ENCODE data around the gene TNFAIP2.

TNFAIP2 gene, protein sequence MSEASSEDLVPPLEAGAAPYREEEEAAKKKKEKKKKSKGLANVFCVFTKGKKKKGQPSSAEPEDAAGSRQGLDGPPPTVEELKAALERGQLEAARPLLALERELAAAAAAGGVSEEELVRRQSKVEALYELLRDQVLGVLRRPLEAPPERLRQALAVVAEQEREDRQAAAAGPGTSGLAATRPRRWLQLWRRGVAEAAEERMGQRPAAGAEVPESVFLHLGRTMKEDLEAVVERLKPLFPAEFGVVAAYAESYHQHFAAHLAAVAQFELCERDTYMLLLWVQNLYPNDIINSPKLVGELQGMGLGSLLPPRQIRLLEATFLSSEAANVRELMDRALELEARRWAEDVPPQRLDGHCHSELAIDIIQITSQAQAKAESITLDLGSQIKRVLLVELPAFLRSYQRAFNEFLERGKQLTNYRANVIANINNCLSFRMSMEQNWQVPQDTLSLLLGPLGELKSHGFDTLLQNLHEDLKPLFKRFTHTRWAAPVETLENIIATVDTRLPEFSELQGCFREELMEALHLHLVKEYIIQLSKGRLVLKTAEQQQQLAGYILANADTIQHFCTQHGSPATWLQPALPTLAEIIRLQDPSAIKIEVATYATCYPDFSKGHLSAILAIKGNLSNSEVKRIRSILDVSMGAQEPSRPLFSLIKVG

DNA sequence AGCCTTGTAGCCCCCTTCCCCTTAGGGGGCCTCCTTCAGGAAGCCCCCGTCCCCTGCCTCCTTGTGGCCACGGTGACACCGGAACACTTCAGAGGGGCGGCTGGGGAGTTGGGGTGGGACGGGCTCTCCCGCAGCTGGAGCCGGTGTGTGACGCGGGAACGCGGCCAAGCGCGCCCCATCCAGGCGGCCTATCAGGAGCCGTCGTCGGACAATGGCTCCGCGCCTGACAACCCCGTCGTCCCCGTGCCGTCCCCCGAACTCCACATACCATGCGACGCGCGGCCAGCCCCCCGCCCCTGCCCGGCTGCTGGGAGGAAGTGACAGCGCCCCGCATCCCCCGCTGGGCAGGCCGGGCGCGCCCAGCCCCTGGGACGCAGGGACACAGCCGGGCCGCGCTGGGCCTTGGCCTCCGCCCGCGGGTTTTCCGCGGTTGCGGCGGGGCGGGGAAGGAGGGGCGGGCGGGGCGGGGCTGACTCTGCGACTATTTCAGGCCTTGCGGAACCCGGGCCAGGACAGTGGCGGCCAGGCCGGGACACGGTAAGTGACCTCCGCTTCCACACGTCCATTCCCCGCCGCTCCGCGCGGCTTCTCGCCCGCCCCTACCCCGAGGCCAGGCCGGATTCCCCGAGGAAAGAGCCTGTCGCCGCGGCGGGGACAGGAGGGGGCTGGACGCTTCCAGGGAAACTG, at the start of gene TNFAIP2:
Gene TNFAIP2, plus strand, starts transcription at position 515 of the 687 bp plus-strand sequence. CDS start 2,997 bp downstream, outside the sequence.
- peak; percentile 77 for DNase-seq (ENCODE audit: low spot score)

DNA sequence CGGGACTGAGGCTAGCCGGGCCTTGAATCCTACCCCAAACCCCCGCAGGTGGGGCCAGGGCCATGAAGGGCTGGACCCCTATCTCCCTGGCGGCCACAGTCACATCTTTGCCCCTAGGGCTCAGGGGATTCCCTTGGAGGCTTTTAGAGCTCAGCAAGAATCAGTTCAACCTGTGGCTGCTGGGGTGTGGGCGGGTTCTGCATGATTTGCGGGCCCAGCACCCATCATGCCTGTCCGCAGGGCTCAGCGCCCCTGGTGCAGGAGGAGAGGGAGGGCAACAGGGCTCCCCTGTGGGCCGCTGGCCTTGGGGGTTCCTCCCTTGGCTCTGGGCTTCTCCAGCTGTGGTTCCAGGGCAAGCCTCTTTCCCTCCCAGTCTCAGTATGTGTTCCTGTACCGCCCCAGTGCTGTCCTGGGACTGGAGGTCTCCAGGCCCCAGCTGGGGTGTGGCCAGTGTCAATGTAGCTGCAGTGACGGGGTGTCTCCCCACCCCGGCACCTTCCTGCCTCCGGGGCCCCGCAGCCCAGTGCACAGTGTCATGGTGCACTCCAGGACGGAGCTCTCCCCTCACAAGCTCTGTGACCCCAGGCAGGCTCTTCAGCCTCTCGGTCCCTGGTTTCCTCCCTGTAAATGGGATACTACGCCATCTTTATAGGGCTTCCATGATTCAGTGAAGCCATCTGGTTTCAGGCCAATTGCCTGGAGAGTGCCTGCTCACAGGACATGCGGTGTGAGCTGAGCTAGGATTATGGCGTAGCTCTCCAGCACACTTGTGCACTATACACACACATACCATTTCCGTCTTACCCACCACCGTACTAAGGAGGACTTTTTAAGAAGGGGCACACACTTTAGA, 49.2 kb upstream of the TNFAIP2 start:
- no peak for DNase-seq (ENCODE audit: low spot score)

DNA sequence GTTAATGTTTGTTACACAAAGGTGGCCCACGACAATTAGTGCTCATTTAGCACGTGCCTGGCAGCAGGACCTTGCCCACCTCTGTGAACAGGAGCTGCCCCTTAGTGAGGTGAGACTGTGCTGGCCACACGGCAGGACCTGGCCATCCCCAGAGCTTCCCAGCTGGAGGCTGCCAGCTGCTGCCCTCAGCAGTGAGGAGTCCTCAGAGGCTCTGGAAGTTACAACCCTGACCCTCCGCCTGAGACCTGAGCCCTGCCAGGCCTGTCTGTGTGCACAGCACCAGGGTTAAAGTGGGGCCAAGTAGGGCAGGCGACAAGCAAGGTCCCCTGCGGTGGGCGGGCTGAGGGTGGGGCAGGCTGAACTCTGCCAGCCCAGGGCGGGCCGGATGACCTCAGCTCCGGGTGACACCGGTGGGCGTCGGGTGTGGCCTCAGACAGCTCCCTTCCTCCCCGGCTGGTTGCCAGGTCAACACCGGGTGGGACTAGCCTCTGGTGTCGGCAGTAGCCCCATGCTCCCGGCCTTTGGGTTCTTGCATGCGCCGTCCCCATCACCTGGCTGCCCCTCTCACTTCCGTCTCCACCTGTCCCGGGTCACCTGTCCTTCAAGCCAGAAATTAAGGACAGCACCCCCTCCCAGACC, 48.4 kb upstream of the TNFAIP2 start:
- peak; percentile 70 for DNase-seq (ENCODE audit: low spot score)

DNA sequence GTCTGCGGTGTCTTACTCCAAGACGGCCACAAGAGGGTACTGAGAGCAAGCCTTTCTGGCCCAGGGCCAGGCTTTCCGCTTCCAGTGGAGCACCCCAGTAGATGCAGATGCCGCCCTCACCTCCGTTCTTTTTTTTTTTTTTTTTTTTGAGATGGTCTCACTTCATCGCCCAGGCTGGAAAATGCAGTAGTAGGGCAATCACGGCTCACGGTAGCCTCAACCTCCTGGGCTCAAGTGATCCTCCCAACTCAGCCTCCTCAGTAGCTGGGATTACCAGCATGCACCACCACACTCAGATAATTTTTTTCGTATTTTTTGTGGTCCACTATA, 44.9 kb upstream of the TNFAIP2 start:
- peak; percentile 69 for DNase-seq (ENCODE audit: low spot score)

DNA sequence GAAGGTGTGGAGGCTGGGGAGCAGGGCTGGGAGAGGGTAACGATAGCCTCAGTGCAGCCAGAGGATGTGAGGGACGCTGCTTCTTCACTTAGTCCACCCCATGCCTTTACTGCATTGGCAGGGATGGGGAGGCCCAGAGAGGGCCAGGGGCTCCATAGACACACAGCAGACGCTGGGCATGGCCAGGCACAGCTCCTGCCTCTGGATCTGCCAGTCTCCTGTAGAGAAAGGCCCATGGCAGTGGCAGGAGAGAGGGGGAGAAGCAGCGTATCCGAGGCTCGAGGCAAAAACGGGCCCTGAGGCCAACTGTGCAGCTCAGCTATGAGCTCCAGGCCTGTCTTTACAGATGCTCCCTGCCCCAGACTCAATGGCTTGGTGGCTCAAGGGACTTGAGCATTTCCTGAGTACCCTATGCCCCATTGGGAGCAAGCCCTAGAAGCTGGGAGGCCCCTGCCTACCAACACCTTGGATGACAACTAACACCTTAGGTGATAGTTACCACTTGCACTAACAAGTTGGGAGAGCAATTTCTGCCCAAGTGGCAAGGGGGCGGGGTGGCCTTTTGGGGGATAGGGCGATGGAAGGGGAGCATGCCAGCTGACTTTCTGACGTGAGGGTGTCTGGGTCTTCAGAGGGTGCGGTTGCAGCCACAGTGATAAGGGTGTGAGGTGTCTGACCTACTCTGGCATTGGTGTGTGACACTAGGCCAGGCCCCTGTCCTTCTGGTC, 44.2 kb upstream of the TNFAIP2 start:
- no peak for DNase-seq (ENCODE audit: low spot score)

GRCh38 chr14:103081951-103082350, 41.3 kb upstream of the TNFAIP2 start:
- DNase-seq (ENCODE audit: low spot score), result no peak

- peak; percentile 46 for DNase-seq (ENCODE audit: low spot score)
Observed at GRCh38 chr14:103084021-103084919, 39.0 kb upstream of the TNFAIP2 start, which contains the start of gene LBHD2. LBHD2 (plus strand) TSS chr14:103084210; CDS start chr14:103086013, 1,803 bp downstream.

DNA sequence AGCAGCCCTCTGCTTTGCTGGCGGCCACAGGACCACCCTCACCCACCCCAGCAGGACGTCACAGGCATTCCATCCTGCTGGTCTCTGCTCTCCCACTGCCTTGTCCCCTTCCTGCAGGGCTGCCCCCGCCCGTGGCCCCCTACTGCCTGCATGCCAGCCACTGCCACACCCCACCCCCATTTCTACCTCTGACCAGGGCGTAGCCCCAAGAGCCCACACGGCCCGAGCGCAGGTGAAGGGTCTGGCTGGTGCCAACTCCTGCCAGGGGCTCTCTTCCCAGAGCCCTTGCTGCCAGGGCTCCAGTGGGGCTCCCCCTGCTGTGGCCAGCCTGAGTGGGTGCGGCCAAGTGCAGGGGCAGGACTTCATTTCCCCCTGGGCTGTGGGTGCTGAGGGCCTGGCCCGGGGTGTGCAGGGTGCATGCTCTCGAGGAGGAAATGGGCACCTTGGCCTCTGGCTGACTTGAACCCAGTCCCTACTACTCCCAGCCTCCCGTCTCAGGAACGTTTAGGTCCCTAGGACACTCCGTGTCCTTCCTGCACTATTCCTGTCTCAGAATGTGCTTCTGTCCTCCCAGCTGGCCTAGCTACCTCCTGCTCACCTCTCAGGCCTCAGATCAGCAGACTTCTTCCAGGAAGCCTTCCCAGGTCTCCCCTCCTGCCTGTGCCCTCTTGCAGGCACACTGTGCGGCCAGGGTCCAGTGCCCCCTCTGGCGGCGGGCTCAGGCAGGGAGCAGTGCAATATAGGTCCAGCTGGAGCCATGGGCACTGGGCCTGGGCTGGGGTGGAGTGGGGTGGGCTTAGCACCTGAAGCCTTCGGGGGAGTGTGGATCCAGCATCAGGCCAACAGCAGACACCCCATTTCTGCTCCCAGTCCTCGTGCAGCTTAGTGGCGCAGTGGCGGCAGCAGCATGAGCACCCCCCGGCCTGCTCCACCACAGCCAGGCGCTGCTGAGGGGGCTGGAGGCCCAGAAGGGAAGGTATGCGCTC, 37.9 kb upstream of the TNFAIP2 start:
- no peak for DNase-seq (ENCODE audit: low spot score)

- no peak for DNase-seq (ENCODE audit: low spot score)
Observed at GRCh38 chr14:103086771-103087342, 36.4 kb upstream of the TNFAIP2 start.

GRCh38 chr14:103087343-103087835, 35.9 kb upstream of the TNFAIP2 start:
- no peak for DNase-seq (ENCODE audit: low spot score)

DNA sequence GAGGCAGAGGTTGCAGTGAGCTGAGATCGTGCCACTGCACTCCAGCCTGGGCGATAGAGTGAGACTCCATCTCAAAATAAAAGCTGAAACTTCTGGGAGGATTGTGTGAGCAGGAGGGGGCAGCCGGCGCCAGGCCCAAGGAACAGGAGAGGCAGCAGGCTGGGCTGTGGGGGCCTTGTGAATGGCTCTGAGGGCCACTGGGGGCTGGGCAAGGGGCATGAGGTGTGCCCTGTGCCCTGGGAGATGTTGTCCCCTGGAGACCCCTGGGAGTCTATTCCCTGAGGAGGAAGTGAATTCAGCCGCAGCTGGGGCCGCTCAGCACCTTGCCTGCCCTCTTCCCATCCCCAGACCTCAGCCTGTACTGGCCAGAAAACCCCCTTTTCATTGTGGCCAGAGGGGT, 34.3 kb upstream of the TNFAIP2 start:
- DNase-seq (ENCODE audit: low spot score), result no peak

GRCh38 chr14:103089386-103090335, 33.6 kb upstream of the TNFAIP2 start:
- DNase-seq (ENCODE audit: low spot score), result no peak

- no peak for DNase-seq (ENCODE audit: low spot score)
Observed at GRCh38 chr14:103090481-103091020, 32.7 kb upstream of the TNFAIP2 start.

- no peak for DNase-seq (ENCODE audit: low spot score)
Observed at GRCh38 chr14:103091041-103091882, 32.0 kb upstream of the TNFAIP2 start.

- DNase-seq (ENCODE audit: low spot score), result no peak
Observed at GRCh38 chr14:103091883-103092222, 31.4 kb upstream of the TNFAIP2 start.

All from ecto neural progenitor cell (in vitro differentiated cells).